Measurements from ENCODE around the gene MMS22L.

MMS22L gene

DNA sequence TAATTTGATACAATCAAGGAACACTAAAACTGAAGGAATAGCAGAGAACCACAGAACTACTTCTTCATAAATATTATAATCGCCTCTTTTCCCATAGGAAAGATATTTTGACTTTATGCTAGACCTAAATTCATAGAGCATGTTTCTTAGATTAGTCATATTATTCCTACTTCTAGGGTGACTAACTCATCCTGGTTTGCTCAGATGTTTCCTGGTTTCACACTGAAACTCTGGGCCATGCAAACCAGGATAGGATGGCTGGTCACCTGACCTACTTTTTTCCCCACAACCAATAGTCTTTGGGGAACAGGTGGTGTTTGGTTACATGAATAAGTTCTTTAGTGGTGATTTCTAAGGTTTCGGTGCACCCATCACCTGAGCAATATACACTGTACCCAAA is 42.8 kb downstream of the MMS22L start:
- DNase-seq (ENCODE audit: insufficient read length, low spot score) (no peak), FAIRE-seq (no peak)
- TF ChIP-seq, protein P1, sequence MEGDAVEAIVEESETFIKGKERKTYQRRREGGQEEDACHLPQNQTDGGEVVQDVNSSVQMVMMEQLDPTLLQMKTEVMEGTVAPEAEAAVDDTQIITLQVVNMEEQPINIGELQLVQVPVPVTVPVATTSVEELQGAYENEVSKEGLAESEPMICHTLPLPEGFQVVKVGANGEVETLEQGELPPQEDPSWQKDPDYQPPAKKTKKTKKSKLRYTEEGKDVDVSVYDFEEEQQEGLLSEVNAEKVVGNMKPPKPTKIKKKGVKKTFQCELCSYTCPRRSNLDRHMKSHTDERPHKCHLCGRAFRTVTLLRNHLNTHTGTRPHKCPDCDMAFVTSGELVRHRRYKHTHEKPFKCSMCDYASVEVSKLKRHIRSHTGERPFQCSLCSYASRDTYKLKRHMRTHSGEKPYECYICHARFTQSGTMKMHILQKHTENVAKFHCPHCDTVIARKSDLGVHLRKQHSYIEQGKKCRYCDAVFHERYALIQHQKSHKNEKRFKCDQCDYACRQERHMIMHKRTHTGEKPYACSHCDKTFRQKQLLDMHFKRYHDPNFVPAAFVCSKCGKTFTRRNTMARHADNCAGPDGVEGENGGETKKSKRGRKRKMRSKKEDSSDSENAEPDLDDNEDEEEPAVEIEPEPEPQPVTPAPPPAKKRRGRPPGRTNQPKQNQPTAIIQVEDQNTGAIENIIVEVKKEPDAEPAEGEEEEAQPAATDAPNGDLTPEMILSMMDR (IDR thresholded peaks at IDR 0.05; ENCODE audit: insufficient read depth, missing control alignments) = no peak

DNA sequence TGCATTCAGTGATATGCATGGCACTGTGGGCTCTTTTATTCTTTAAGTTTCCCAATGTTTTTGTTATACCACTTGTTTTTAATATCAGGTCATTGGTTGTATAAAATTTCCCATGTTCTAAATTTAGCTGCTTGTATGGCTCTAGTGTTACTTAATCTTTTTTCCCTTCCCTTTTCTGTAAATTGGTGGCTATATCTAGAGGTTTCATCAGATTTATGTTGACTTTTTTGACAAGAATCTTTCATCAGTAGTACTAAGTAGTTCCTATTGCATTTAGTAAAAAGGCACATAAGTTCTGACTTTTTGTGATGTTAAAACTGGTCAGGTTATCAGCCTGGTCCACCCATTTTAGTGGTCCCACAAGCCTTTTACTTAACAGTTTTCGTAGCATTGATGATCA is 51.1 kb downstream of the MMS22L start:
- FAIRE-seq (no peak), DNase-seq (ENCODE audit: insufficient read length, low spot score) (no peak)
- TF ChIP-seq, protein P1 (IDR thresholded peaks at IDR 0.05; ENCODE audit: insufficient read depth, missing control alignments) = no peak

DNA sequence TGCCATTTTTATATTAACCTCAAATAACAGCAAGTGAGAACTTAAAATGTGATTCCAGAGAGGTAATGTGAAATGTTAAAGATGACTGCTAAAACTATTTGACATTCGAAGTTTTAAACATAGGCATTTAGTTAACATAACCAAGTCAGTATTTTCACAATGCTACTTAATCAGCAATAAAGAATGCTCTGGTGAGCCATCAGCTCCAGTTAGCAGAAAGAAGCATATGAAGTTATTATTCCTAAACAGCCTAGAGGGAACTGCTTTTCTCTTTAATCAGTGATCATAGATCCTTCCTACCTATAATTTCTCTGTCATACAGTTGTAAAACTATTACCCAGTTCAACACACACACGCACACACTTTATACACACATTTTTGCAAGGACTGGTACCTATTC is 60.1 kb downstream of the MMS22L start:
- TF ChIP-seq, protein P1 (IDR thresholded peaks at IDR 0.05; ENCODE audit: insufficient read depth, missing control alignments) = no peak
- FAIRE-seq (peak; percentile 38), DNase-seq (ENCODE audit: insufficient read length, low spot score) (no peak)

DNA sequence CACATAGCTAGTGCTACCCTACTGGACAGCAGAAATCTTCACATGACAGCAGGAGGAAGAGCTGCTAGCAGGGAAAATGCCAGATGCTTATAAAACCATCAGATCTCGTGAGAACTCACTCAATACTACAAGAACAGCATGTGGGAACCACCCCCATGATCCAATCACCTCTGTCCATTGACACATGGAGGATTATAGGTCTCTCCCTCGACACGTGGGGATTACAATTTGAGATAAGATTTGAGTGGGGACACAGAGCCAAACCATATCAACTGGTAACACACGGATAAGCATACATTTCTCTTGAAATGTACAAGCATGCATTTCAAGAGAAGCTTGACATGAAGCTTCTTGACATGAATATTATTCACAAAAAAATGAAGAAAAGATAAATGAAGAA is 64.1 kb downstream of the MMS22L start:
- no peak for DNase-seq (ENCODE audit: insufficient read length, low spot score)
- FAIRE-seq = no peak
- TF ChIP-seq, protein P1 (IDR thresholded peaks at IDR 0.05; ENCODE audit: insufficient read depth, missing control alignments) = no peak

DNA sequence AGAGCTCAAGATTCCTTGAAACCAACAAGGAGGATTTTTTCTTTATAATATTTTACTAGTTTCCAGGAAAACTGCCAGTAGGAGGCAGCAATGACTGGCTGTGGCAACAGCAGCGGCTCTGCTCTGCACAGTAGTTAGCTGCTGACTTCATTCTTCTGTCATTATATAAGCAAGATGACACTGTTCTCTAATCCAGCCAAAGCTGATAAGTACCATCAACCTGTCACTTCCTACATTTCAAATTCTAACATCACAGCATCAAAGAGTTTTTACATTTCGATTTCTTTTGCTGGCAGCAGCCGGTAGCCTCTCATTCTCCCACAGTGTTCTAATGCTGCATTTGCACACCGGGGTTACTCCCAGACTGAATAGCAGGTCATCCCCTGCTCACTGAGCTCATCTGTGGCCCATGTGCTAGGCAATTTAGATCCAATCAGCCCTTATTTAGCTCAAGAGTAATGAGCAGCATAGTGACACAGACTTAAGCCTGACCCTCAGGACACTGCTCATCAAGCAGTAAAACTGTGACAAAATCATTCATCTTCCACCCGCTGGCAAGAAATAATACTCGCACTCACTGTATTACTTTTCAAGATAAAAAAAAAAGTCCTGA is 67.8 kb downstream of the MMS22L start:
- DNase-seq (ENCODE audit: insufficient read length, low spot score) (no peak), FAIRE-seq (peak; percentile 83)
- TF ChIP-seq, protein P1 (IDR thresholded peaks at IDR 0.05; ENCODE audit: insufficient read depth, missing control alignments) = peak; percentile 82

DNA sequence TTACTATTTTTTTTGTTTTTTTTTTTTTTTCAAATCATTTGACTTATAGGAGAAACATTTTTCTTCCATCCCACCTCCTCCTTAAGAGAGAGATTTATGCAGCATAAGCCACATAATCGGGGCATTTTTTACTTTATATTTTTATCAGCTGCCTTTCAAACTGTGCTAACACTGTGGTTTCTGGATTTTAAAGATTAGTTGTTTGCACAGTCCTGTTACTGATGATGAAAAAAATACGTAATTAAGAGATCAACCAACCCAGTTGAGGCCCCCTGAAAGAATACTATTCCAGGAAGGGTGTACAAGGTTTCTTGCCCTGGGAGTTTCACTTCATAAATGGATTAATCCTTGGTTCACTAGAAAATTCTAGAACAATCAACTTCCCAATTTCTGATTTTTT is 68.3 kb downstream of the MMS22L start:
- FAIRE-seq = no peak
- DNase-seq (ENCODE audit: insufficient read length, low spot score) = no peak

DNA sequence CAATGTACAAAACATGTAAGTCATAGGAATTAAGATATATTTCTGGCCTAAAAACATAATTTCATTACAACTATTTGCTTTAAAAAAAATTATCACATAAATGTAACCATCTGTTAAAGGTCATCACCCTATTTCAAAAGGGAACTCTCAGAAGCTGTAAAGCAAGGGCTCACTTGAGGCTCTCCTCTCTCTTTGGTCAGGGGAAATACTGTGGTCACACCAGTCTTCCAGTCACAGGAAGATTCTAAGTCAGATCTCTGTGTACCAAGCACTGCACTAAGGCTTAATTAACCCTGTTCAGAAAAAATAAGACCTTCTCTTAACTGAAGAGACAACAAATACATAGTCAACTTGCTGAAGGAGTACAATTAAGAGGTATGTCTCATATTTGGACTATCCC is 75.6 kb downstream of the MMS22L start:
- TF ChIP-seq, protein P1 (IDR thresholded peaks at IDR 0.05; ENCODE audit: insufficient read depth, missing control alignments) = no peak

More for the DNA sequence above, 68.3 kb downstream of the MMS22L start:
- TF ChIP-seq, protein P1 (IDR thresholded peaks at IDR 0.05; ENCODE audit: insufficient read depth, missing control alignments) = no peak

More for the DNA sequence above, 75.6 kb downstream of the MMS22L start:
- no peak for DNase-seq (ENCODE audit: insufficient read length, low spot score)
- no peak for FAIRE-seq

All from D721Med (cell line).